ENCODE data around the gene BAHD1. TPM values are rescaled to one million over a fixed set of nuclear protein-coding genes. Genes with fewer than 3 reads are reported as not detected.

The BAHD1 gene
- total and polyA plus RNA-seq, 2 donors (not counting 3 experiments of a cell fraction or from before 2014, with no cell fraction given): 6.3 to 19.1 TPM

DNA sequence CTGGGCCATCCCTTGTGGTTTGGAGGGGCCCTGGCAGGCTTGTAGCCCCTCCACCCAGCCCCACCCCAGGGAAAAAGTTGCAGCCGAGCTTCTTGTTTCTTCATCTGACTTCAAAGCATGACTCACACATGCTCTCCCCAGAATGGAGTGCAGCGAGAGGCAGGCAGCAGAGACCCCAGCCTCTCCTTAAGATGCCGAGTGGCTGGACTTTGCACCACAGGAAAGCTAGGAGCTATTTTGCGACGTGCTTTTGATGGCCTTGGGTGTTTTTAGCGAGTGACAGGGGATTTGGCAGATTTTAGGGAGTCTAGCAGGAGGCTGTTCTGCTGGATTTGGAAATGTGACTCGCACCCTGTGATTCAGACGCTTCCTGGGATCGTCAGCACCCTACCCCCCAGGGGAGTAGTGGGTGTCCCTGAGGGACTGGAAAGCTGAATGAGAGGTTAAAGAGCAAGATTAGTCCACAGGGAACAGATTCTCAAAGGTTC lies 14.2 kb downstream of the BAHD1 start:
- CTCF ChIA-PET: interaction anchor here (1.2 to 1.5 kb wide), 4 partner anchors 9 to 50 kb away, joined by 3 to 5 read pairs (median 4); partner anchors contain the start of gene BAHD1
- peaks cover 13% of the 10 kb centered on the region for H3K79me2 ChIP-seq (ENCODE audit: control insufficient read depth, insufficient read depth, low read length)
- H2AFZ ChIP-seq (ENCODE audit: low read depth, low read length): no peak overlapping the region
- peaks cover 3% of the 10 kb centered on the region for H4K20me1 ChIP-seq (replicated peaks; ENCODE audit: control insufficient read depth, extremely low read depth, insufficient read depth, low read length)
- intact Hi-C loops (cut with micrococcal nuclease) (no loop called here), dilution Hi-C loops (cut with MboI; ENCODE audit: extremely low pct_ligation_motif_present, low sequenced_read_pairs) (no loop called here)
- no peak overlapping the region for H3K4me3 ChIP-seq (replicated peaks in 1 of 3; ENCODE audit: insufficient read depth in 1 of 3, low read depth in 1 of 3, low read length in 3 of 3)
- no peaks in the 10 kb centered on the region for H3K9me1 ChIP-seq (replicated peaks; ENCODE audit: control insufficient read depth, extremely low read depth, insufficient read depth, low read length)
- peaks cover 0 to 10% of the 10 kb centered on the region in 2 experiments for H3K36me3 ChIP-seq (ENCODE audit: control insufficient read depth in 2 of 2, extremely low read depth in 1 of 2, insufficient read depth in 2 of 2, low read length in 2 of 2)
- no peak overlapping the region for H3K9ac ChIP-seq (replicated peaks; ENCODE audit: extremely low read depth, insufficient read depth, low read length)
- H3K4me2 ChIP-seq (ENCODE audit: insufficient read depth, low read length): no peak overlapping the region
- TF ChIP-seq POLR2A (IDR thresholded peaks at IDR 0.05; ENCODE audit: low read depth, low read length): no peak
- no peak for TF ChIP-seq JUN (IDR thresholded peaks at IDR 0.05; ENCODE audit: borderline replicate concordance, insufficient read depth, insufficient read length, low read depth)
- TF ChIP-seq MYC (IDR thresholded peaks at IDR 0.05; ENCODE audit: low read depth, low read length): no peak
- TF ChIP-seq POLR2AphosphoS5 (IDR thresholded peaks at IDR 0.05; ENCODE audit: insufficient read depth, low read depth, low read length): no peak
- TF ChIP-seq EZH2 (IDR thresholded peaks at IDR 0.05; ENCODE audit: borderline replicate concordance, low read depth, low read length, severe bottlenecking): no peak
- TF ChIP-seq FOS (IDR thresholded peaks at IDR 0.05; ENCODE audit: borderline replicate concordance, insufficient read depth, low read length): no peak
- TF ChIP-seq, protein P1, sequence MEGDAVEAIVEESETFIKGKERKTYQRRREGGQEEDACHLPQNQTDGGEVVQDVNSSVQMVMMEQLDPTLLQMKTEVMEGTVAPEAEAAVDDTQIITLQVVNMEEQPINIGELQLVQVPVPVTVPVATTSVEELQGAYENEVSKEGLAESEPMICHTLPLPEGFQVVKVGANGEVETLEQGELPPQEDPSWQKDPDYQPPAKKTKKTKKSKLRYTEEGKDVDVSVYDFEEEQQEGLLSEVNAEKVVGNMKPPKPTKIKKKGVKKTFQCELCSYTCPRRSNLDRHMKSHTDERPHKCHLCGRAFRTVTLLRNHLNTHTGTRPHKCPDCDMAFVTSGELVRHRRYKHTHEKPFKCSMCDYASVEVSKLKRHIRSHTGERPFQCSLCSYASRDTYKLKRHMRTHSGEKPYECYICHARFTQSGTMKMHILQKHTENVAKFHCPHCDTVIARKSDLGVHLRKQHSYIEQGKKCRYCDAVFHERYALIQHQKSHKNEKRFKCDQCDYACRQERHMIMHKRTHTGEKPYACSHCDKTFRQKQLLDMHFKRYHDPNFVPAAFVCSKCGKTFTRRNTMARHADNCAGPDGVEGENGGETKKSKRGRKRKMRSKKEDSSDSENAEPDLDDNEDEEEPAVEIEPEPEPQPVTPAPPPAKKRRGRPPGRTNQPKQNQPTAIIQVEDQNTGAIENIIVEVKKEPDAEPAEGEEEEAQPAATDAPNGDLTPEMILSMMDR (IDR thresholded peaks at IDR 0.05; ENCODE audit: extremely low read depth in 1 of 2, insufficient read depth in 1 of 2, low read depth in 1 of 2, low read length in 2 of 2): no peak
- no peaks in the 10 kb centered on the region for H3K9me3 ChIP-seq (replicated peaks; ENCODE audit: control insufficient read depth, insufficient read depth, low read length)
- no peaks in the 10 kb centered on the region for H3K27me3 ChIP-seq (ENCODE audit: control insufficient read depth in 2 of 2, insufficient read depth in 2 of 2, low read length in 2 of 2)
- POLR2A ChIA-PET: interaction anchor here (0.6 kb wide), 1 partner anchor 380 kb away, joined by 7 read pairs; no protein-coding TSS in a partner anchor
- DNase-seq (ENCODE audit: low read depth, low spot score): no peak
- H3K4me1 ChIP-seq (ENCODE audit: control insufficient read depth, extremely low read depth, insufficient read depth, low read length): no peaks in the 10 kb centered on the region
- no peak for FAIRE-seq
- no peak overlapping the region for H3K27ac ChIP-seq (ENCODE audit: insufficient read depth, low read depth, low read length)
- no TSS peak for BruUV-seq (replicated peaks)
